SK-N-SH (cell line): Measurements from ENCODE around the gene FCRL6. TPM values are rescaled to one million over a fixed set of nuclear protein-coding genes. Genes with fewer than 3 reads are reported as not detected.

ENCODE experiments used
- CTCF ChIA-PET: fragments of 300-600, 350-600 bp; formaldehyde crosslinking; extraction: SDS; loops from one replicate; lab custom pipeline; 2021; lab: Yijun Ruan, JAX
- POLR2A ChIA-PET: fragments of 350-600 bp; sonication (Branson Sonifier 250); formaldehyde crosslinking; extraction: SDS; loops from one replicate; lab custom pipeline; 2020; ENCODE audit warnings: antibody characterized with exemption, inconsistent platforms; lab: Yijun Ruan, JAX
- DNase-seq: peaks from one replicate; pipeline ENCODE4 v3.0.0; 2012
- H2AFZ ChIP-seq: fragments of 200-600 bp; sonication (generic); 2 replicates; pipeline ENCODE4 v1.8.1; 2016; ENCODE audit warnings: antibody characterized with exemption, mild to moderate bottlenecking, low read depth
- H3F3A ChIP-seq: fragments of 200-600 bp; sonication (generic); replicated peaks from 2 replicates; pipeline ENCODE3; 2016; ENCODE audit warnings: antibody characterized with exemption, mild to moderate bottlenecking; ENCODE audit not compliant: insufficient read depth
- H3K27ac ChIP-seq, 2 experiments: fragments of 200-500 bp in 1 of 2; fragments of 200-600 bp in 1 of 2; sonication (Bioruptor generic) in 1 of 2; sonication (generic), shearing (Covaris generic) in 1 of 2; 2 replicates each; pipeline versions ENCODE4 v1.5.1 to v1.6.1; 2014 to 2016; ENCODE audit warnings: low read depth in 2 of 2, inconsistent platforms in 1 of 2, low read length in 1 of 2, mild to moderate bottlenecking in 1 of 2, mixed read lengths in 1 of 2
- H3K27me3 ChIP-seq: fragments of 200-600 bp; sonication (generic), shearing (Covaris generic); 2 replicates; pipeline ENCODE4 v1.6.1; 2016; ENCODE audit warnings: mixed run types; ENCODE audit not compliant: insufficient read depth
- H3K36me3 ChIP-seq, 2 experiments: fragments of 200-500 bp in 1 of 2; fragments of 200-600 bp in 1 of 2; sonication (Bioruptor generic) in 1 of 2; sonication (generic) in 1 of 2; replicated peaks in 1 of 2; 2 replicates each; pipeline versions ENCODE3 to v1.5.1; 2014 to 2016; ENCODE audit warnings: low read length in 1 of 2, mild to moderate bottlenecking in 1 of 2; ENCODE audit not compliant: insufficient read depth in 2 of 2, control insufficient read depth in 1 of 2
- H3K4me1 ChIP-seq, 2 experiments: fragments of 200-500 bp in 1 of 2; fragments of 200-600 bp in 1 of 2; sonication (Bioruptor generic) in 1 of 2; sonication (generic), shearing (Covaris generic) in 1 of 2; 2 replicates each; pipeline versions ENCODE4 v1.5.1 to v1.6.1; 2014 to 2016; ENCODE audit warnings: low read depth in 1 of 2, low read length in 1 of 2, mixed run types in 1 of 2; ENCODE audit not compliant: insufficient read depth in 2 of 2, control insufficient read depth in 1 of 2
- H3K4me2 ChIP-seq: fragments of 200-600 bp; sonication (generic), shearing (Covaris generic); 2 replicates; pipeline ENCODE4 v1.6.1; 2017; ENCODE audit warnings: mixed run types
- H3K4me3 ChIP-seq, 2 experiments: fragments of 200-500 bp in 1 of 2; fragments of 200-600 bp in 1 of 2; sonication (Bioruptor generic) in 1 of 2; sonication (generic), shearing (Covaris generic) in 1 of 2; 2 replicates each; pipeline versions ENCODE4 v1.5.1 to v1.8.1; 2014 to 2016; ENCODE audit warnings: low read depth in 2 of 2, inconsistent platforms in 1 of 2, low read length in 1 of 2, mild to moderate bottlenecking in 1 of 2, mixed read lengths in 1 of 2, moderate library complexity in 1 of 2
- H3K79me2 ChIP-seq: fragments of 200-600 bp; sonication (generic); 2 replicates; pipeline ENCODE4 v1.8.1; 2017; ENCODE audit warnings: mild to moderate bottlenecking; ENCODE audit not compliant: insufficient read depth
- H3K9ac ChIP-seq: fragments of 200-600 bp; sonication (generic); 2 replicates; pipeline ENCODE4 v1.6.1; 2017; ENCODE audit warnings: mixed run types
- H3K9me2 ChIP-seq: fragments of 200-600 bp; sonication (generic); 2 replicates; pipeline ENCODE4 v1.6.1; 2017; ENCODE audit warnings: mixed run types
- H3K9me3 ChIP-seq: fragments of 200-600 bp; sonication (generic); 2 replicates; pipeline ENCODE4 v1.6.1; 2017; ENCODE audit warnings: mixed run types, mild to moderate bottlenecking, moderate library complexity
- H4K20me1 ChIP-seq: fragments of 200-600 bp; sonication (generic); 2 replicates; pipeline ENCODE4 v1.6.1; 2017; ENCODE audit warnings: mild to moderate bottlenecking, mixed run types; ENCODE audit not compliant: insufficient read depth
- ELF1 ChIP-seq: IDR thresholded peaks from 2 replicates; pipeline ENCODE4 v1.4.0; 2012
- EP300 ChIP-seq, 2 experiments: IDR thresholded peaks; 2 replicates each; pipeline versions ENCODE4 v1.4.0 to v1.6.1; 2012; ENCODE audit warnings: borderline replicate concordance in 1 of 2, low read depth in 1 of 2, low read length in 1 of 2
- EZH2phosphoT487 ChIP-seq: fragments of 200-600 bp; sonication (generic); IDR thresholded peaks from 2 replicates; pipeline ENCODE4 v1.6.1; 2017; ENCODE audit warnings: low read depth, mixed run types, mild to moderate bottlenecking, antibody characterized with exemption, moderate library complexity, borderline replicate concordance
- GABPA ChIP-seq: IDR thresholded peaks from 2 replicates; pipeline ENCODE4 v1.4.0; 2012; ENCODE audit warnings: low read depth, mild to moderate bottlenecking
- GATA2 ChIP-seq: sonication (generic); formaldehyde crosslinking; IDR thresholded peaks from 2 replicates; pipeline ENCODE4 v1.5.0; 2020; ENCODE audit warnings: mild to moderate bottlenecking, missing genetic modification reagents
- JUND ChIP-seq: IDR thresholded peaks from 2 replicates; pipeline ENCODE4 v1.4.0; 2012
- MXI1 ChIP-seq: IDR thresholded peaks from 2 replicates; pipeline ENCODE4 v1.6.1; 2012; ENCODE audit warnings: mild to moderate bottlenecking, low read depth, low read length, improper control_type of control experiment
- POLR2AphosphoS5 ChIP-seq: IDR thresholded peaks from 2 replicates; pipeline ENCODE4 v1.6.1; 2012; ENCODE audit warnings: low read depth, low read length
- RAD21 ChIP-seq: IDR thresholded peaks from 2 replicates; pipeline ENCODE4 v1.6.1; 2012; ENCODE audit warnings: mild to moderate bottlenecking, low read length
- SMC3 ChIP-seq: IDR thresholded peaks from 2 replicates; pipeline ENCODE4 v1.6.1; 2012; ENCODE audit warnings: low read depth, low read length, improper control_type of control experiment
- TCF12 ChIP-seq: IDR thresholded peaks from 2 replicates; pipeline ENCODE4 v1.4.0; 2012
- TEAD4 ChIP-seq: IDR thresholded peaks from 2 replicates; pipeline ENCODE4 v1.4.0; 2012; ENCODE audit warnings: mild to moderate bottlenecking, borderline replicate concordance; ENCODE audit not compliant: insufficient read depth
- USF1 ChIP-seq: IDR thresholded peaks from 2 replicates; pipeline ENCODE4 v1.4.0; 2012; ENCODE audit warnings: low read depth, borderline replicate concordance
- WGBS: methylation state at CpG from one replicate; pipeline ENCODE4 v1.1.6; 2017; ENCODE audit warnings: low lambda C conversion rate; 5-methylcytosine and 5-hydroxymethylcytosine counted together
- polyA plus RNA-seq, 3 experiments: library from polyadenylated mRNA; depleted of rRNA; stranded (reverse); fragments of >200 nt; gene quantifications; 2 replicates each; pipeline ENCODE4 v1.2.3, GENCODE V29; 2012
- TF ChIP-seq, protein P1 (sequence below): fragments of 200-600 bp; sonication (generic); IDR thresholded peaks from 2 replicates; pipeline ENCODE4 v1.6.1; 2017; ENCODE audit warnings: antibody characterized with exemption, mild to moderate bottlenecking, moderate library complexity

Gene FCRL6
- polyA plus RNA-seq, 1 of the 3 experiments (the other 2 are of a cell fraction), result not detected

- H3K27me3 ChIP-seq, result no peaks in the 10 kb centered on the region
- ChIA-PET CTCF (interaction anchor here (0.6 to 23.5 kb wide), 6 partner anchors 12 to 221 kb away, joined by 3 to 533 read pairs (median 8); no protein-coding TSS in a partner anchor), POLR2A (no interaction called here)
- peak overlapping the region; percentile 25; the same call in 1 of the 2 replicates for H3K4me2 ChIP-seq
- H3F3A ChIP-seq, result peaks cover 5% of the 10 kb centered on the region
- H3K9me3 ChIP-seq, result no peaks in the 10 kb centered on the region
- no peak overlapping the region for H2AFZ ChIP-seq
- H4K20me1 ChIP-seq, result no peaks in the 10 kb centered on the region
- TF ChIP-seq EZH2phosphoT487 (no peak), GABPA (no peak), TEAD4 (no peak), GATA2 (CRISPR knock-in tag) (no peak), MXI1 (no peak), EP300 (IDR thresholded peaks at IDR 0.05; ENCODE audit: borderline replicate concordance in 1 of 2, low read depth in 1 of 2, low read length in 1 of 2) (no peak), USF1 (no peak), TCF12 (no peak), RAD21 (no peak), POLR2AphosphoS5 (no peak)
- no peak overlapping the region for H3K9ac ChIP-seq
- no peaks in the 10 kb centered on the region for H3K79me2 ChIP-seq
- H3K36me3 ChIP-seq, result no peaks in the 10 kb centered on the region
- 50% methylated on average over 3 of the region's 3 CpGs for WGBS
- no peaks in the 10 kb centered on the region for H3K9me2 ChIP-seq
- peak; percentile 49 for DNase-seq
- peak overlapping the region; percentile 6 to 83; a peak in 2 of 4 replicates for H3K27ac ChIP-seq
- 0 out of 4 replicates have a peak overlapping the region, but pooled peaks of 1 of the 2 experiments have one; percentile 2 for H3K4me3 ChIP-seq
- peaks cover 0 to 23% of the 10 kb centered on the region in 2 experiments; a peak in 2 of 4 replicates for H3K4me1 ChIP-seq
These were observed 15.2 kb upstream of the FCRL6 start for GRCh38 chr1:159786966-159787365.

DNA sequence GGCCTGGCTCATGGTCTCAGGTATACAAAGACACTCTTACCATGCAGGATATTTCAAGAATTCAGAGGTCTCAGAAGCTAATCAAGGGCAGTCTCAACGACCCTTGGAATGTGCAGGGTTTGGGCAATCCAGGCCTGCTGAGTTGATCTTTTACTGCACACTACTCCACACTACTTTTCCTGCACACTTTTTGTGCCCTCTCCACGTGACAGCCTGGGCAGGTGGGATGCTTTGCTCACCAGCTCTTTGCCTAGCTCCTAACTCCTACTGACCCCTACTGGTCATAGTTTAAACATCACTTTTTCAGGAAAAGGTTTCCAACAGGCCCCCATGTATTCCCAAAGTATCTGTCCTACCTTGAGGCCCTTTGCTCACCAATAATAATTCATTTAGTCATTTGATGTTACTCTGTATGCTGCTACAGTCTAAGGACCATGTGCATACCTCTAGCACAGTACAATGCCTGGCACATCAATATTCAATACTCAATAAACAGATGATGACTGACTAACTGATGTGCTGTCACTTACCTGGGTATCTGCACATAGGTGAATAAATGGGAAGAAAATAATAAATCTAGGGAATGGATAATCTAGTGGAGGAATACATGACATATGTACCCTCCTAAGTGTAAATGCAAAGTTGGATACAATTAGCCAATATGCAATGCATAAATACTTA, 11.8 kb upstream of the FCRL6 start:
- TF ChIP-seq JUND, result no peak
- TF ChIP-seq, protein P1, sequence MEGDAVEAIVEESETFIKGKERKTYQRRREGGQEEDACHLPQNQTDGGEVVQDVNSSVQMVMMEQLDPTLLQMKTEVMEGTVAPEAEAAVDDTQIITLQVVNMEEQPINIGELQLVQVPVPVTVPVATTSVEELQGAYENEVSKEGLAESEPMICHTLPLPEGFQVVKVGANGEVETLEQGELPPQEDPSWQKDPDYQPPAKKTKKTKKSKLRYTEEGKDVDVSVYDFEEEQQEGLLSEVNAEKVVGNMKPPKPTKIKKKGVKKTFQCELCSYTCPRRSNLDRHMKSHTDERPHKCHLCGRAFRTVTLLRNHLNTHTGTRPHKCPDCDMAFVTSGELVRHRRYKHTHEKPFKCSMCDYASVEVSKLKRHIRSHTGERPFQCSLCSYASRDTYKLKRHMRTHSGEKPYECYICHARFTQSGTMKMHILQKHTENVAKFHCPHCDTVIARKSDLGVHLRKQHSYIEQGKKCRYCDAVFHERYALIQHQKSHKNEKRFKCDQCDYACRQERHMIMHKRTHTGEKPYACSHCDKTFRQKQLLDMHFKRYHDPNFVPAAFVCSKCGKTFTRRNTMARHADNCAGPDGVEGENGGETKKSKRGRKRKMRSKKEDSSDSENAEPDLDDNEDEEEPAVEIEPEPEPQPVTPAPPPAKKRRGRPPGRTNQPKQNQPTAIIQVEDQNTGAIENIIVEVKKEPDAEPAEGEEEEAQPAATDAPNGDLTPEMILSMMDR, result peak; percentile 67
- peak; percentile 30; the same call in 1 of the 2 replicates for TF ChIP-seq SMC3
- TF ChIP-seq RAD21, result peak; percentile 69
- no peak for TF ChIP-seq ELF1
- ChIA-PET POLR2A (no interaction called here), CTCF (interaction anchor here (0.6 to 23.5 kb wide), 15 partner anchors 9 to 201 kb away, joined by 3 to 533 read pairs (median 3); partner anchors contain the start of gene DUSP23)
- Histone ChIP-seq H3K9me2 (no peaks in the 10 kb centered on the region), H3K4me2 (no peak overlapping the region), H3K4me3 (no peak overlapping the region; a peak in 1 of 4 replicates), H3K27ac (no peak overlapping the region), H3K9ac (no peak overlapping the region), H3K36me3 (no peaks in the 10 kb centered on the region), H2AFZ (no peak overlapping the region), H3K79me2 (no peaks in the 10 kb centered on the region), H3F3A (peaks cover 5% of the 10 kb centered on the region), H3K9me3 (no peaks in the 10 kb centered on the region), H3K27me3 (peaks cover 10% of the 10 kb centered on the region; the same call in 1 of the 2 replicates), H4K20me1 (no peaks in the 10 kb centered on the region), H3K4me1 (peaks cover 0 to 14% of the 10 kb centered on the region in 2 experiments; a peak in 2 of 4 replicates)
- DNase-seq, result peak; percentile 52
- WGBS, result 54% methylated on average over 2 of the region's 2 CpGs
